GM12878 (cell line): ENCODE measurements around the gene PDZD7. TPM values are rescaled to one million over a fixed set of nuclear protein-coding genes. Genes with fewer than 3 reads are reported as not detected.

Experiments used
- ATAC-seq: fragments of 200-7000 bp; cut with Tn5 transposase; 3 replicates; pipeline ENCODE4 v1.9.1; 2020; ENCODE audit warnings: mild to moderate bottlenecking, moderate library complexity
- BruUV-seq: library from RNA; stranded (reverse); fragments of 400-500 nt; replicated peaks from 2 replicates; lab custom pipeline; 2021; lab: Mats Ljungman, UMichigan
- CTCF ChIA-PET: fragments of 300-600 bp; sonication (Branson Sonifier 250); formaldehyde crosslinking; extraction: SDS; loops from one replicate; lab custom pipeline; 2021; ENCODE audit warnings: inconsistent platforms; lab: Yijun Ruan, JAX
- POLR2A ChIA-PET: fragments of 350-600 bp; formaldehyde crosslinking; extraction: SDS; loops from one replicate; lab custom pipeline; 2021; ENCODE audit warnings: inconsistent platforms; lab: Charles Lee
- RAD21 ChIA-PET: fragments of 300-600 bp; sonication (Branson Sonifier 250); formaldehyde crosslinking; loops from one replicate; lab custom pipeline; 2023; ENCODE audit warnings: antibody characterized with exemption; ENCODE audit not compliant: unreplicated experiment; lab: Charles Lee
- SMC1A ChIA-PET: fragments of 300-600 bp; sonication (Branson Sonifier 250); formaldehyde crosslinking; loops from one replicate; lab custom pipeline; 2023; ENCODE audit not compliant: unreplicated experiment, uncharacterized antibody; lab: Charles Lee
- DNase-seq: peaks from one replicate; pipeline ENCODE4 v3.0.0-alpha.2; 2011; ENCODE audit warnings: low read depth, low spot score
- FAIRE-seq: peaks from 3 replicates; lab custom pipeline; 2011; peaks lifted over from hg19 to GRCh38; lab: Jason Lieb, UNC
- H2AFZ ChIP-seq: 2 replicates; pipeline ENCODE4 v1.6.0; 2011; ENCODE audit warnings: low read depth, low read length, control low read depth; ENCODE audit not compliant: control insufficient read depth
- H3K27ac ChIP-seq: 2 replicates; pipeline ENCODE4 v1.5.1; 2011; ENCODE audit warnings: control low read depth; ENCODE audit not compliant: control insufficient read depth, insufficient read depth
- H3K27me3 ChIP-seq, 2 experiments: replicated peaks in 1 of 2; 2 replicates each; pipeline versions ENCODE4 v1.6.0 to v1.6.1; 2011; ENCODE audit warnings: low read length in 1 of 2; ENCODE audit not compliant: control insufficient read depth in 2 of 2, insufficient read depth in 2 of 2
- H3K36me3 ChIP-seq, 2 experiments: 2 replicates each; pipeline ENCODE4 v1.5.1; 2011; ENCODE audit warnings: low read length in 1 of 2; ENCODE audit not compliant: control insufficient read depth in 2 of 2, insufficient read depth in 2 of 2
- H3K4me1 ChIP-seq: 2 replicates; pipeline ENCODE4 v1.6.1; 2011; ENCODE audit warnings: mild to moderate bottlenecking, low read length, moderate library complexity, mixed read lengths; ENCODE audit not compliant: control insufficient read depth, insufficient read depth
- H3K4me2 ChIP-seq: 2 replicates; pipeline ENCODE4 v1.6.0; 2011; ENCODE audit warnings: control low read depth; ENCODE audit not compliant: control insufficient read depth, insufficient read depth
- H3K4me3 ChIP-seq: fragments of 200-600 bp; sonication (generic); 2 replicates; pipeline ENCODE4 v1.5.1; 2016
- H3K79me2 ChIP-seq: 2 replicates; pipeline ENCODE4 v1.6.0; 2011; ENCODE audit warnings: low read length; ENCODE audit not compliant: control insufficient read depth, insufficient read depth
- H3K9ac ChIP-seq: 2 replicates; pipeline ENCODE4 v1.8.0; 2011; ENCODE audit warnings: low read length, control low read depth, mixed read lengths; ENCODE audit not compliant: control insufficient read depth, insufficient read depth
- H3K9me3 ChIP-seq: replicated peaks from 3 replicates; pipeline ENCODE4 v1.5.1; 2011; ENCODE audit warnings: mild to moderate bottlenecking, low read length; ENCODE audit not compliant: control insufficient read depth, insufficient read depth
- H4K20me1 ChIP-seq: 2 replicates; pipeline ENCODE4 v1.6.0; 2011; ENCODE audit not compliant: control insufficient read depth, insufficient read depth
- EED ChIP-seq: sonication (generic); IDR thresholded peaks from 2 replicates; pipeline ENCODE4 v1.6.1; 2016; ENCODE audit warnings: antibody characterized with exemption, low read depth
- EZH2 ChIP-seq: IDR thresholded peaks from 2 replicates; pipeline ENCODE4 v1.6.1; 2012; ENCODE audit warnings: low read depth, mild to moderate bottlenecking, control low read depth, inconsistent platforms, low read length, borderline replicate concordance; ENCODE audit not compliant: control insufficient read depth
- FOXK2 ChIP-seq: fragments of 450-650 bp; IDR thresholded peaks from 2 replicates; pipeline ENCODE4 v1.6.1; 2017; ENCODE audit warnings: mild to moderate bottlenecking, moderate library complexity
- MEF2A ChIP-seq: IDR thresholded peaks from 2 replicates; pipeline ENCODE4 v1.6.1; 2011; ENCODE audit warnings: low read depth, mild to moderate bottlenecking, low read length, moderate library complexity; ENCODE audit not compliant: insufficient read depth
- NR2C1 ChIP-seq: fragments of 450-650 bp; IDR thresholded peaks from 2 replicates; pipeline ENCODE4 v1.6.1; 2017; ENCODE audit warnings: antibody characterized with exemption, mild to moderate bottlenecking, moderate library complexity
- RAD21 ChIP-seq: IDR thresholded peaks from 2 replicates; pipeline ENCODE4 v1.6.1; 2011; ENCODE audit warnings: mild to moderate bottlenecking, low read depth, low read length, moderate library complexity; ENCODE audit not compliant: insufficient read depth
- ZBED1 ChIP-seq: IDR thresholded peaks from 2 replicates; pipeline ENCODE4 v1.6.1; 2016; ENCODE audit warnings: borderline replicate concordance
- ZBTB11 ChIP-seq: fragments of 450-650 bp; formaldehyde crosslinking; IDR thresholded peaks from 2 replicates; pipeline ENCODE4 v1.5.0; 2022; ENCODE audit warnings: mild to moderate bottlenecking, missing genetic modification characterization
- WGBS: methylation state at CpG from one replicate; pipeline ENCODE4 v1.1.6; 2016; ENCODE audit warnings: low lambda C conversion rate; ENCODE audit not compliant: insufficient replicate concordance, insufficient coverage; ENCODE audit errors: missing lambda C conversion rate; 5-methylcytosine and 5-hydroxymethylcytosine counted together
- in situ Hi-C: fragments of 300-500 bp; cut with MboI; formaldehyde crosslinking; loops from 9 replicates; pipeline ENCODE4 v1.14.3; 2018; ENCODE audit warnings: mixed read lengths
- intact Hi-C: fragments of 100-400 bp; cut with micrococcal nuclease; formaldehyde crosslinking; loops from one replicate; pipeline ENCODE4 v1.14.2; 2022; ENCODE audit not compliant: unreplicated experiment
- polyA plus RNA-seq, 11 experiments: library from polyadenylated mRNA; depleted of rRNA in 4 of 11; unstranded in 6 of 11; stranded (reverse) in 5 of 11; fragments of >200 nt; fragmentation: Nextera tagmentation in 4 of 11; fragmentation: Illumina TruSeq in 1 of 11; extraction: Ambion mirVana in 4 of 11; extraction: Trizol in 1 of 11; gene quantifications; 1 replicate in 1 of 11; 2 replicates in 10 of 11; pipeline versions ENCODE4 v1.2.1 to v1.2.3, GENCODE V29; 2011 to 2016; ENCODE audit warnings: inconsistent platforms in 2 of 11, missing spikeins in 2 of 11, low read depth in 1 of 11
- total RNA-seq, 4 experiments: library from RNA; depleted of rRNA in 3 of 4; stranded (reverse); fragments of >200 nt in 3 of 4; fragmentation: Illumina TruSeq in 1 of 4; extraction: Trizol in 1 of 4; gene quantifications; 2 replicates each; pipeline versions ENCODE4 v1.2.1 to v1.2.3, GENCODE V29; 2013 to 2021

The PDZD7 gene
- total and polyA plus RNA-seq, 10 of the 15 experiments (the other 5 are each of a cell fraction or from before 2014, with no cell fraction given), result 0.01 to 0.20 (median 0.03) TPM; not detected in 7

- no peak overlapping the region for H2AFZ ChIP-seq
- no peak overlapping the region for H3K27ac ChIP-seq
- H3K4me2 ChIP-seq, result no peak overlapping the region
- 60% methylated on average over 14 of the region's 16 CpGs for WGBS
- H3K4me1 ChIP-seq, result peaks cover 11% of the 10 kb centered on the region
- no peak overlapping the region for H3K9ac ChIP-seq
- H3K4me3 ChIP-seq, result no peak overlapping the region
- no peak for FAIRE-seq
- ChIA-PET POLR2A (no interaction called here), SMC1A (no interaction called here), CTCF (interaction anchor here (24.4 kb wide), 1 partner anchor 14 kb away, joined by 885 read pairs; the partner anchor contains the start of gene KAZALD1), RAD21 (no interaction called here)
- H3K36me3 ChIP-seq, result no peaks in the 10 kb centered on the region
- no peaks in the 10 kb centered on the region for H4K20me1 ChIP-seq
- no TSS peak for BruUV-seq
- intact Hi-C loops (no loop called here), in situ Hi-C loops (no loop called here)
- no peak for DNase-seq
- H3K79me2 ChIP-seq, result no peaks in the 10 kb centered on the region
- no peaks in the 10 kb centered on the region for H3K9me3 ChIP-seq
- no peak for ATAC-seq
- peaks cover 0 to 1% of the 10 kb centered on the region in 2 experiments; a peak in 2 of 4 replicates for H3K27me3 ChIP-seq
- TF ChIP-seq EZH2, result no peak
Measured at GRCh38 chr10:101047268-101047667, 16.3 kb upstream of the PDZD7 start.

GRCh38 chr10:101046332-101047238 is 15.7 kb upstream of the PDZD7 start:
- ChIA-PET CTCF (interaction anchor here (0.5 to 24.4 kb wide), 5 partner anchors 14 to 100 kb away, joined by 3 to 885 read pairs (median 3); partner anchors contain the start of gene KAZALD1), POLR2A (no interaction called here), RAD21 (interaction anchor here (0.9 to 1.0 kb wide), 2 partner anchors 20 to 28 kb away, joined by 3 to 4 read pairs; no protein-coding TSS in a partner anchor), SMC1A (interaction anchor here (0.7 to 0.9 kb wide), 2 partner anchors 14 to 96 kb away, joined by 3 read pairs; no protein-coding TSS in a partner anchor)
- H3K36me3 ChIP-seq, result no peaks in the 10 kb centered on the region
- H3K9ac ChIP-seq, result no peak overlapping the region
- ATAC-seq, result no peak
- peaks cover 13% of the 10 kb centered on the region for H3K4me1 ChIP-seq
- WGBS, result 78% methylated on average over 23 of the region's 25 CpGs
- FAIRE-seq, result no peak
- H3K4me3 ChIP-seq, result no peak overlapping the region
- no peak overlapping the region for H3K4me2 ChIP-seq
- peaks cover 0 to 1% of the 10 kb centered on the region in 2 experiments; a peak in 2 of 4 replicates for H3K27me3 ChIP-seq
- H4K20me1 ChIP-seq, result no peaks in the 10 kb centered on the region
- intact Hi-C loops (no loop called here), in situ Hi-C loops (no loop called here)
- H3K27ac ChIP-seq, result no peak overlapping the region
- DNase-seq, result no peak
- H3K9me3 ChIP-seq, result no peaks in the 10 kb centered on the region
- no peaks in the 10 kb centered on the region for H3K79me2 ChIP-seq
- no TSS peak for BruUV-seq
- TF ChIP-seq NR2C1 (no peak), EED (no peak), ZBTB11 (no peak), RAD21 (no peak), FOXK2 (no peak), ZBED1 (no peak), MEF2A (no peak)
- no peak overlapping the region for H2AFZ ChIP-seq
